WTC11 (cell line): Measurements from ENCODE around the gene THY1. TPM values are rescaled to one million over a fixed set of nuclear protein-coding genes. Genes with fewer than 3 reads are reported as not detected.
A peak's percentile ranks its signal among the peaks of the same experiment; 100 is the strongest.

Experiments
- ATAC-seq: fragments of 200-7000 bp; cut with Tn5 transposase; 2 replicates; pipeline ENCODE4 v1.10.0; 2021; ENCODE audit warnings: mild to moderate bottlenecking, moderate library complexity
- CTCF ChIA-PET: fragments of 300-600 bp; sonication (Branson Sonifier 250); formaldehyde crosslinking; loops from one replicate; lab custom pipeline; 2021; ENCODE audit warnings: antibody characterized with exemption; lab: Charles Lee
- POLR2A ChIA-PET: fragments of 350-600 bp; sonication (Branson Sonifier 250); formaldehyde crosslinking; loops from one replicate; lab custom pipeline; 2021; ENCODE audit warnings: antibody characterized with exemption; lab: Charles Lee
- DNase-seq: peaks from one replicate; pipeline ENCODE4 v3.0.0; 2021; ENCODE audit warnings: low spot score
- H3K27ac Mint-ChIP-seq: 2 replicates; pipeline ENCODE4 v1.8.0; 2021; ENCODE audit warnings: mixed read lengths
- H3K27me3 Mint-ChIP-seq: 2 replicates; pipeline ENCODE4 v1.8.0; 2021; ENCODE audit warnings: low read depth, mild to moderate bottlenecking, moderate library complexity, mixed read lengths
- H3K36me3 Mint-ChIP-seq: 2 replicates; pipeline ENCODE4 v1.8.0; 2021; ENCODE audit warnings: mixed read lengths
- H3K4me1 Mint-ChIP-seq: 2 replicates; pipeline ENCODE4 v1.8.0; 2022; ENCODE audit warnings: mixed read lengths
- H3K4me3 Mint-ChIP-seq: 2 replicates; pipeline ENCODE4 v1.8.0; 2021; ENCODE audit warnings: mild to moderate bottlenecking, moderate library complexity, mixed read lengths
- H3K9me3 Mint-ChIP-seq: 2 replicates; pipeline ENCODE4 v1.8.0; 2021; ENCODE audit warnings: mixed read lengths
- AR ChIP-seq: fragments of 250-450 bp; sonication (Bioruptor Pico); IDR thresholded peaks from 2 replicates; pipeline ENCODE4 v1.9.0; 2021; ENCODE audit warnings: mild to moderate bottlenecking
- ATF1 ChIP-seq: sonication (generic); formaldehyde crosslinking; IDR thresholded peaks from 2 replicates; pipeline ENCODE4 v1.8.1; 2023; ENCODE audit warnings: mild to moderate bottlenecking, moderate library complexity, missing genetic modification reagents
- ATF6 ChIP-seq: sonication (generic); formaldehyde crosslinking; IDR thresholded peaks from 2 replicates; pipeline ENCODE4 v1.8.1; 2023; ENCODE audit warnings: mild to moderate bottlenecking, missing genetic modification reagents
- ESRRA ChIP-seq: sonication (generic); formaldehyde crosslinking; IDR thresholded peaks from 2 replicates; pipeline ENCODE4 v1.8.1; 2022; ENCODE audit warnings: mild to moderate bottlenecking, missing genetic modification reagents, borderline replicate concordance
- ETV6 ChIP-seq: sonication (generic); formaldehyde crosslinking; IDR thresholded peaks from 2 replicates; pipeline ENCODE4 v1.8.1; 2022; ENCODE audit warnings: mild to moderate bottlenecking, missing genetic modification reagents
- GABPB1 ChIP-seq: sonication (generic); formaldehyde crosslinking; IDR thresholded peaks from 2 replicates; pipeline ENCODE4 v1.8.1; 2023; ENCODE audit warnings: mild to moderate bottlenecking, missing genetic modification reagents
- HMGA2 ChIP-seq: fragments of 250-450 bp; sonication (Bioruptor Pico); IDR thresholded peaks from 2 replicates; pipeline ENCODE4 v1.4.0; 2021; ENCODE audit warnings: mild to moderate bottlenecking, moderate library complexity
- MYBL2 ChIP-seq: sonication (generic); formaldehyde crosslinking; IDR thresholded peaks from 2 replicates; pipeline ENCODE4 v1.8.1; 2023; ENCODE audit warnings: mild to moderate bottlenecking, moderate library complexity, missing genetic modification reagents
- NFATC4 ChIP-seq: fragments of 250-450 bp; sonication (Bioruptor Pico); IDR thresholded peaks from 2 replicates; pipeline ENCODE4 v1.9.0; 2021; ENCODE audit warnings: mild to moderate bottlenecking
- NFYB ChIP-seq: sonication (generic); formaldehyde crosslinking; conservative IDR thresholded peaks from 2 replicates; pipeline ENCODE4 v1.8.0; 2022; ENCODE audit warnings: low read depth, missing genetic modification reagents
- RORB ChIP-seq: fragments of 250-450 bp; sonication (Bioruptor Pico); IDR thresholded peaks from 2 replicates; pipeline ENCODE4 v1.9.0; 2021; ENCODE audit warnings: mild to moderate bottlenecking
- TEAD4 ChIP-seq: sonication (generic); formaldehyde crosslinking; IDR thresholded peaks from 2 replicates; pipeline ENCODE4 v1.8.0; 2022; ENCODE audit warnings: mild to moderate bottlenecking, missing genetic modification reagents
- ZBTB43 ChIP-seq: sonication (generic); formaldehyde crosslinking; IDR thresholded peaks from 2 replicates; pipeline ENCODE4 v1.8.1; 2023; ENCODE audit warnings: mild to moderate bottlenecking, missing genetic modification reagents
- ZMAT4 ChIP-seq: fragments of 250-450 bp; sonication (Bioruptor Pico); IDR thresholded peaks from 2 replicates; pipeline ENCODE4 v1.9.0; 2021; ENCODE audit warnings: mild to moderate bottlenecking
- ZNF416 ChIP-seq: fragments of 250-450 bp; sonication (Bioruptor Pico); IDR thresholded peaks from 2 replicates; pipeline ENCODE4 v1.9.0; 2021; ENCODE audit warnings: mild to moderate bottlenecking, inconsistent platforms
- ZNF423 ChIP-seq: fragments of 250-450 bp; sonication (Bioruptor Pico); IDR thresholded peaks from 2 replicates; pipeline ENCODE4 v2.1.2; 2022; ENCODE audit warnings: mild to moderate bottlenecking, moderate library complexity
- ZNF671 ChIP-seq: fragments of 250-450 bp; sonication (Bioruptor Pico); IDR thresholded peaks from 2 replicates; pipeline ENCODE4 v1.8.0; 2021; ENCODE audit warnings: mild to moderate bottlenecking
- total RNA-seq: library from RNA; stranded (reverse); gene quantifications from 3 replicates; pipeline ENCODE4 v1.2.3, GENCODE V29; 2021

THY1 gene
- total RNA-seq, 1 experiment from 2014 or later = 325 TPM

- CTCF ChIA-PET = interaction anchor here (0.6 to 12.9 kb wide), 8 partner anchors 11 to 96 kb away, joined by 3 to 262 read pairs (median 38); partner anchors contain the start of genes C1QTNF5 and MFRP
- H3K27ac Mint-ChIP-seq = no peak overlapping the region
- H3K4me1 Mint-ChIP-seq = peaks cover 62% of the 10 kb centered on the region
- H3K27me3 Mint-ChIP-seq = peaks cover 20% of the 10 kb centered on the region
- TF ChIP-seq AR (CRISPR knock-in tag) (no peak), NFATC4 (no peak), ZNF671 (CRISPR knock-in tag) (no peak), GABPB1 (CRISPR knock-in tag) (no peak), ZBTB43 (no peak), MYBL2 (no peak), ETV6 (no peak), ZMAT4 (CRISPR knock-in tag) (no peak), NFYB (no peak), ZNF416 (CRISPR knock-in tag) (no peak), ATF1 (CRISPR knock-in tag) (no peak), ESRRA (CRISPR knock-in tag) (no peak), RORB (CRISPR knock-in tag) (no peak), ATF6 (CRISPR knock-in tag) (no peak), HMGA2 (CRISPR knock-in tag) (no peak), TEAD4 (CRISPR knock-in tag) (no peak)
- DNase-seq (no peak), ATAC-seq (no peak)
- POLR2A ChIA-PET = interaction anchor here (0.5 to 1.2 kb wide), 3 partner anchors 44 to 709 kb away, joined by 3 read pairs; partner anchors contain the start of gene THY1
- no peaks in the 10 kb centered on the region for H3K36me3 Mint-ChIP-seq
- H3K9me3 Mint-ChIP-seq = no peaks in the 10 kb centered on the region
- H3K4me3 Mint-ChIP-seq = peak overlapping the region; percentile 52
These were observed 44.0 kb downstream of the THY1 start for GRCh38 chr11:119378851-119379465.

- no peak for DNase-seq
- H3K9me3 Mint-ChIP-seq = no peaks in the 10 kb centered on the region
- H3K36me3 Mint-ChIP-seq = no peaks in the 10 kb centered on the region
- POLR2A ChIA-PET = interaction anchor here (0.5 to 1.2 kb wide), 4 partner anchors 39 to 710 kb away, joined by 3 read pairs; partner anchors contain the start of gene THY1
- peaks cover 20% of the 10 kb centered on the region for H3K27me3 Mint-ChIP-seq
- TF ChIP-seq ZNF423 (CRISPR knock-in tag) (peak; percentile 74; the same call in 1 of the 2 replicates), ESRRA (CRISPR knock-in tag) (no peak)
- H3K4me3 Mint-ChIP-seq = peak overlapping the region; percentile 8; the same call in 1 of the 2 replicates
- H3K27ac Mint-ChIP-seq = no peak overlapping the region
- no peak for ATAC-seq
- peaks cover 67% of the 10 kb centered on the region for H3K4me1 Mint-ChIP-seq
- CTCF ChIA-PET = interaction anchor here (0.5 to 12.9 kb wide), 8 partner anchors 12 to 342 kb away, joined by 3 to 262 read pairs (median 54); partner anchors contain the start of genes C1QTNF5 and MFRP
These were observed 44.9 kb downstream of the THY1 start for GRCh38 chr11:119377961-119378667.
